Spleen (tissue), 11 donors: ENCODE measurements around the gene RFLNA. TPM values are rescaled to one million over a fixed set of nuclear protein-coding genes. Genes with fewer than 3 reads are reported as not detected.

ENCODE experiments used
- DNase-seq: peaks from one replicate; pipeline ENCODE4 v3.0.0-alpha.2; 2020
- H3K27ac ChIP-seq, 8 donors: fragments of 200-600 bp; sonication (generic) in 7 of 8; 1 replicate in 4 of 8; 2 replicates in 4 of 8; pipeline versions ENCODE4 v1.5.0 to v1.8.0; 2016 to 2021; ENCODE audit warnings: inconsistent platforms in 4 of 8, mild to moderate bottlenecking in 4 of 8, moderate library complexity in 1 of 8
- H3K27me3 ChIP-seq, 7 donors: fragments of 200-600 bp; sonication (generic) in 6 of 7; replicated peaks in 1 of 7; 1 replicate in 4 of 7; 2 replicates in 3 of 7; pipeline versions ENCODE4 v1.5.0 to v1.8.0; 2016 to 2021; ENCODE audit warnings: inconsistent platforms in 3 of 7, mild to moderate bottlenecking in 1 of 7
- H3K36me3 ChIP-seq, 6 donors: fragments of 200-600 bp; sonication (generic) in 5 of 6; 1 replicate in 4 of 6; 2 replicates in 2 of 6; pipeline versions ENCODE4 v1.5.0 to v1.8.0; 2016 to 2021; ENCODE audit warnings: inconsistent platforms in 2 of 6
- H3K4me1 ChIP-seq, 6 donors: fragments of 200-600 bp; sonication (generic) in 5 of 6; 1 replicate in 3 of 6; 2 replicates in 3 of 6; pipeline versions ENCODE4 v1.5.0 to v1.8.0; 2016 to 2021; ENCODE audit warnings: inconsistent platforms in 3 of 6
- H3K4me3 ChIP-seq, 8 donors: fragments of 200-600 bp; sonication (generic) in 7 of 8; 1 replicate in 4 of 8; 2 replicates in 4 of 8; pipeline versions ENCODE4 v1.5.0 to v1.8.0; 2016 to 2021; ENCODE audit warnings: inconsistent platforms in 4 of 8, mild to moderate bottlenecking in 4 of 8, moderate library complexity in 2 of 8
- H3K9me3 ChIP-seq, 8 donors: fragments of 200-600 bp; sonication (generic) in 7 of 8; 1 replicate in 4 of 8; 2 replicates in 4 of 8; pipeline versions ENCODE4 v1.5.0 to v1.8.0; 2016 to 2021; ENCODE audit warnings: inconsistent platforms in 4 of 8
- CTCF ChIP-seq, 11 experiments: fragments of 200-600 bp in 7 of 11; fragments of 450-650 bp in 4 of 11; sonication (generic) in 4 of 11; IDR thresholded peaks in 8 of 11; conservative IDR thresholded peaks in 3 of 11; 1 replicate in 7 of 11; 2 replicates in 4 of 11; pipeline versions ENCODE4 v1.4.0 to v1.8.0; 2016 to 2021; ENCODE audit warnings: antibody characterized with exemption in 11 of 11, inconsistent platforms in 4 of 11, mild to moderate bottlenecking in 1 of 11
- POLR2A ChIP-seq, 3 donors: fragments of 450-650 bp; IDR thresholded peaks; one replicate each; pipeline ENCODE4 v1.5.1; 2017; ENCODE audit warnings: antibody characterized with exemption in 3 of 3, mild to moderate bottlenecking in 1 of 3
- POLR2AphosphoS5 ChIP-seq, 3 donors: sonication (generic); formaldehyde crosslinking; IDR thresholded peaks; one replicate each; pipeline ENCODE4 v1.5.1; 2017; ENCODE audit warnings: antibody characterized with exemption in 3 of 3
- WGBS, 5 donors: extraction: QIAGEN DNeasy Blood & Tissue Kit in 3 of 5; methylation state at CpG; one replicate each; pipeline versions ENCODE4 v1.1.5 to v1.1.7; 2013 to 2018; 5-methylcytosine and 5-hydroxymethylcytosine counted together
- intact Hi-C: fragments of 100-400 bp; cut with DNase I; formaldehyde crosslinking; loops from one replicate; pipeline ENCODE4 v1.15.0; 2023; ENCODE audit warnings: low total_unique reads
- polyA plus RNA-seq, 3 donors: library from polyadenylated mRNA; stranded (reverse); fragments of 200-250 nt; gene quantifications; one replicate each; pipeline ENCODE4 v1.2.1, GENCODE V29; 2013
- total RNA-seq, 7 donors: library from RNA; depleted of rRNA in 3 of 7; stranded (reverse); fragments of >200 nt in 3 of 7; fragmentation: NEBNext Ultra II Directional in 4 of 7; extraction: Animal tissue kit (Norgen Biotek cat#: 25700) in 4 of 7; gene quantifications; one replicate each; pipeline versions ENCODE4 v1.1.0 to v1.2.1, GENCODE V29; 2016 to 2021
- donor health status: healthy with polysubstance abuse.
- donor health status: DM: no; HTN: no; CAD: no; lungs with moderate emphysema.
- donor health status: DM: no; HTN: no; CAD: no.
- donor health status: Bipolar disorder and iron deficiency.
- donor health status: healthy.
- donor health status: DM: no; HTN: no; CAD: no.
- donor health status: DM: yes; HTN: yes; CAD: no.

The RFLNA gene
- total and polyA plus RNA-seq, 10 donors = 0.04 to 0.35 (median 0.21) TPM; not detected in 6

GRCh38 chr12:124326104-124326503 lies 31.2 kb downstream of the RFLNA start:
- intact Hi-C loops = no loop called here
- TF ChIP-seq POLR2AphosphoS5 (IDR thresholded peaks at IDR 0.05) (peak in 1 of 3 donors; percentile 38), POLR2A (IDR thresholded peaks at IDR 0.05) (no peak)
- Histone ChIP-seq H3K9me3 (peaks cover 0 to 29% (median 21%) of the 10 kb centered on the region in 8 donors), H3K27me3 (no peaks in the 10 kb centered on the region), H3K4me3 (no peak overlapping the region), H3K4me1 (no peaks in the 10 kb centered on the region), H3K36me3 (peaks cover 6 to 86% (median 68%) of the 10 kb centered on the region in 6 donors), H3K27ac (no peak overlapping the region)
- no peak for DNase-seq
- WGBS, 5 donors = 87 to 97% (median 92%) methylated on average over 10 to 23 of the region's 23 CpGs

- Histone ChIP-seq H3K27ac (no peak overlapping the region), H3K4me1 (no peaks in the 10 kb centered on the region), H3K27me3 (no peaks in the 10 kb centered on the region), H3K9me3 (peaks cover 0 to 29% (median 21%) of the 10 kb centered on the region in 8 donors), H3K36me3 (peaks cover 8 to 94% (median 76%) of the 10 kb centered on the region in 6 donors), H3K4me3 (no peak overlapping the region)
- 90 to 100% (median 94%) methylated on average over 9 of the region's 9 CpGs for WGBS, 5 donors
- intact Hi-C loops = no loop called here
- TF ChIP-seq POLR2A (IDR thresholded peaks at IDR 0.05) = no peak
- TF ChIP-seq POLR2AphosphoS5 (IDR thresholded peaks at IDR 0.05) = no peak
- no peak for TF ChIP-seq CTCF (IDR thresholded peaks at IDR 0.05 in 8 of 11, conservative IDR thresholded peaks at IDR 0.05 in 3 of 11)
- DNase-seq = no peak
These were observed 32.0 kb downstream of the RFLNA start for GRCh38 chr12:124326871-124327270.

- no peaks in the 10 kb centered on the region for H3K4me1 ChIP-seq
- H3K27me3 ChIP-seq = no peaks in the 10 kb centered on the region
- WGBS, 5 donors = 84 to 90% (median 87%) methylated on average over 18 of the region's 18 CpGs
- no peak for TF ChIP-seq POLR2A (IDR thresholded peaks at IDR 0.05)
- TF ChIP-seq POLR2AphosphoS5 (IDR thresholded peaks at IDR 0.05) = no peak
- TF ChIP-seq CTCF (IDR thresholded peaks at IDR 0.05 in 8 of 11, conservative IDR thresholded peaks at IDR 0.05 in 3 of 11) = no peak
- peaks cover 10 to 97% (median 82%) of the 10 kb centered on the region in 6 donors for H3K36me3 ChIP-seq
- no peak for DNase-seq
- no peak overlapping the region for H3K4me3 ChIP-seq
- H3K27ac ChIP-seq = no peak overlapping the region
- H3K9me3 ChIP-seq = peaks cover 0 to 29% (median 21%) of the 10 kb centered on the region in 8 donors
- intact Hi-C loops = no loop called here
These were observed 32.6 kb downstream of the RFLNA start for GRCh38 chr12:124327362-124328043.

- DNase-seq = no peak
- Histone ChIP-seq H3K4me1 (no peaks in the 10 kb centered on the region), H3K27ac (no peak overlapping the region), H3K36me3 (peaks cover 10 to 99% (median 88%) of the 10 kb centered on the region in 6 donors), H3K4me3 (no peak overlapping the region), H3K9me3 (peaks cover 0 to 23% (median 19%) of the 10 kb centered on the region in 8 donors), H3K27me3 (no peaks in the 10 kb centered on the region)
- WGBS, 5 donors = 77 to 91% (median 81%) methylated on average over 11 to 13 of the region's 13 CpGs
- intact Hi-C loops = no loop called here
- TF ChIP-seq POLR2A (IDR thresholded peaks at IDR 0.05) (no peak), POLR2AphosphoS5 (IDR thresholded peaks at IDR 0.05) (peak in 1 of 3 donors; percentile 63)
These were observed 33.2 kb downstream of the RFLNA start for GRCh38 chr12:124328116-124328515.

DNA sequence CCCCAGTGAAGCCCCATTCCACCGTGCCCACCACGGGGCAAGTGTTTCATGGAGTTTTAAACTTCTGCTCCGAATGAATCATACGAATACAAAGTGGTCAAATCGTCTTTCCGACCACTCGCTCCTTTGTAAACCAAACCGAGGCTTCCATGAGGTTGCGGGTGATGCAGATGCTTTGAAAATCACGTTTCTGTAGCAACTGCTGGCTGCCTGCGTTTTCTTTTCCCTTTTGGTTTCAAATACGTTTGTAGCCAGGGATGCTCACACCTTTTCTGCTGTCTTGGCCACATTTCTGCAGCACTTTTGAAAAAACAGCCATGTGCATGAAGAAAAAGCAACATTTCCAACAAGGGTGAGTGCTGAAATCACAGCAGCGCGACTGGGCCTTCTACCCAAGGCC lies 33.7 kb downstream of the RFLNA start:
- no peak for TF ChIP-seq POLR2A (IDR thresholded peaks at IDR 0.05)
- TF ChIP-seq POLR2AphosphoS5 (IDR thresholded peaks at IDR 0.05) = no peak
- no peak for TF ChIP-seq CTCF (IDR thresholded peaks at IDR 0.05 in 8 of 11, conservative IDR thresholded peaks at IDR 0.05 in 3 of 11)
- Histone ChIP-seq H3K9me3 (peaks cover 0 to 19% (median 16%) of the 10 kb centered on the region in 8 donors), H3K4me1 (no peaks in the 10 kb centered on the region), H3K36me3 (peaks cover 10 to 100% (median 89%) of the 10 kb centered on the region in 6 donors), H3K27me3 (no peaks in the 10 kb centered on the region), H3K4me3 (no peak overlapping the region), H3K27ac (no peak overlapping the region)
- no peak for DNase-seq
- WGBS, 5 donors = 87 to 93% (median 90%) methylated on average over 14 of the region's 14 CpGs
- intact Hi-C loops = no loop called here
